ENCODE results near the gene EVA1A. TPM values are rescaled to one million over a fixed set of nuclear protein-coding genes. Genes with fewer than 3 reads are reported as not detected.
A peak's percentile ranks its signal among the peaks of the same experiment; 100 is the strongest.
"Not testable (repeated sequence)": the region's sequence is repeated elsewhere in the genome, so short reads cannot be mapped to it uniquely, and the experiment has no call there.

EVA1A gene
- polyA plus RNA-seq, 3 donors, result not detected

GRCh38 chr2:75482398-75482797, 78.3 kb downstream of the EVA1A start:
- no peaks in the 10 kb centered on the region for H3K9me3 ChIP-seq (replicated peaks in 1 of 2; ENCODE audit: control insufficient read depth in 1 of 2, insufficient read depth in 1 of 2, low read length in 2 of 2)
- no peak overlapping the region for H2AFZ ChIP-seq (ENCODE audit: insufficient read depth, low read depth, low read length, poor library complexity, severe bottlenecking)
- no peaks in the 10 kb centered on the region for H3K4me1 Mint-ChIP-seq
- peaks cover under 1 to 1% (median 1%) of the 10 kb centered on the region in 3 donors for H3K27me3 Mint-ChIP-seq (ENCODE audit: low read depth in 3 of 3)
- H3K4me3 ChIP-seq (replicated peaks in 1 of 3; ENCODE audit: low read depth in 2 of 3, low read length in 3 of 3), result no peak overlapping the region
- no peak for DNase-seq
- peaks cover 0 to 9% (median 3%) of the 10 kb centered on the region in 7 donors for H3K9me3 Mint-ChIP-seq
- H4K20me1 ChIP-seq (ENCODE audit: insufficient read depth, low read length), result no peaks in the 10 kb centered on the region
- no peaks in the 10 kb centered on the region for H3K79me2 ChIP-seq (ENCODE audit: insufficient read depth, low read length)
- H3K27ac ChIP-seq (ENCODE audit: low read depth in 1 of 2, low read length in 2 of 2), result no peak overlapping the region
- H3K27me3 ChIP-seq (ENCODE audit: control insufficient read depth in 2 of 2, insufficient read depth in 2 of 2, low read length in 2 of 2), result no peaks in the 10 kb centered on the region
- no peak overlapping the region for H3K4me3 Mint-ChIP-seq
- H3K4me2 ChIP-seq (replicated peaks; ENCODE audit: extremely low read depth, low read length, poor library complexity, severe bottlenecking), result no peak overlapping the region
- intact Hi-C loops (cut with micrococcal nuclease), result no loop called here
- no peak for TF ChIP-seq CTCF (IDR thresholded peaks at IDR 0.05)
- H3K27ac Mint-ChIP-seq, result no peak overlapping the region
- no peak overlapping the region for H3K9ac ChIP-seq (ENCODE audit: insufficient read depth, low read length, poor library complexity, severe bottlenecking)
- no peaks in the 10 kb centered on the region for H3K36me3 Mint-ChIP-seq
- H3K36me3 ChIP-seq (replicated peaks in 1 of 2; ENCODE audit: control insufficient read depth in 1 of 2, insufficient read depth in 2 of 2, low read length in 2 of 2), result no peaks in the 10 kb centered on the region
- no peaks in the 10 kb centered on the region for H3K4me1 ChIP-seq (ENCODE audit: control insufficient read depth in 1 of 2, insufficient read depth in 2 of 2, low read length in 2 of 2)

GRCh38 chr2:75480971-75481836, 79.5 kb downstream of the EVA1A start:
- Histone ChIP-seq H3K4me2 (replicated peaks; ENCODE audit: extremely low read depth, low read length, poor library complexity, severe bottlenecking) (no peak overlapping the region), H2AFZ (ENCODE audit: insufficient read depth, low read depth, low read length, poor library complexity, severe bottlenecking) (no peak overlapping the region), H4K20me1 (ENCODE audit: insufficient read depth, low read length) (no peaks in the 10 kb centered on the region), H3K27ac (ENCODE audit: low read depth in 1 of 2, low read length in 2 of 2) (no peak overlapping the region), H3K36me3 (replicated peaks in 1 of 2; ENCODE audit: control insufficient read depth in 1 of 2, insufficient read depth in 2 of 2, low read length in 2 of 2) (no peaks in the 10 kb centered on the region), H3K27me3 (ENCODE audit: control insufficient read depth in 2 of 2, insufficient read depth in 2 of 2, low read length in 2 of 2) (no peaks in the 10 kb centered on the region), H3K79me2 (ENCODE audit: insufficient read depth, low read length) (no peaks in the 10 kb centered on the region), H3K4me3 (replicated peaks in 1 of 3; ENCODE audit: low read depth in 2 of 3, low read length in 3 of 3) (no peak overlapping the region), H3K9ac (ENCODE audit: insufficient read depth, low read length, poor library complexity, severe bottlenecking) (no peak overlapping the region), H3K9me3 (replicated peaks in 1 of 2; ENCODE audit: control insufficient read depth in 1 of 2, insufficient read depth in 1 of 2, low read length in 2 of 2) (no peaks in the 10 kb centered on the region), H3K4me1 (ENCODE audit: control insufficient read depth in 1 of 2, insufficient read depth in 2 of 2, low read length in 2 of 2) (no peaks in the 10 kb centered on the region)
- no peak for DNase-seq
- Mint-ChIP-seq H3K27me3 (ENCODE audit: low read depth in 3 of 3) (peaks cover 1 to 4% (median 2%) of the 10 kb centered on the region in 3 donors), H3K36me3 (no peaks in the 10 kb centered on the region), H3K4me3 (no peak overlapping the region), H3K4me1 (no peaks in the 10 kb centered on the region), H3K27ac (no peak overlapping the region), H3K9me3 (peaks cover 0 to 3% (median 0%) of the 10 kb centered on the region in 7 donors)
- TF ChIP-seq CTCF (IDR thresholded peaks at IDR 0.05), result no peak
- intact Hi-C loops (cut with micrococcal nuclease), result no loop called here
- WGBS (ENCODE audit: insufficient coverage), result 63% methylated on average over 2 of the region's 6 CpGs

- H3K9me3 Mint-ChIP-seq; H3K27me3 Mint-ChIP-seq (ENCODE audit: low read depth in 3 of 3); H4K20me1 ChIP-seq (ENCODE audit: insufficient read depth, low read length); H3K4me1 ChIP-seq (ENCODE audit: control insufficient read depth in 1 of 2, insufficient read depth in 2 of 2, low read length in 2 of 2); H3K4me3 Mint-ChIP-seq; H3K27ac ChIP-seq (ENCODE audit: low read depth in 1 of 2, low read length in 2 of 2); intact Hi-C loops (cut with micrococcal nuclease); H3K4me1 Mint-ChIP-seq; H3K79me2 ChIP-seq (ENCODE audit: insufficient read depth, low read length); DNase-seq; H3K36me3 ChIP-seq (replicated peaks in 1 of 2; ENCODE audit: control insufficient read depth in 1 of 2, insufficient read depth in 2 of 2, low read length in 2 of 2); H3K27me3 ChIP-seq (ENCODE audit: control insufficient read depth in 2 of 2, insufficient read depth in 2 of 2, low read length in 2 of 2); H3K4me3 ChIP-seq (replicated peaks in 1 of 3; ENCODE audit: low read depth in 2 of 3, low read length in 3 of 3); H3K4me2 ChIP-seq (replicated peaks; ENCODE audit: extremely low read depth, low read length, poor library complexity, severe bottlenecking); H3K36me3 Mint-ChIP-seq; H3K9me3 ChIP-seq (replicated peaks in 1 of 2; ENCODE audit: control insufficient read depth in 1 of 2, insufficient read depth in 1 of 2, low read length in 2 of 2); H2AFZ ChIP-seq (ENCODE audit: insufficient read depth, low read depth, low read length, poor library complexity, severe bottlenecking); H3K9ac ChIP-seq (ENCODE audit: insufficient read depth, low read length, poor library complexity, severe bottlenecking): not testable (repeated sequence)
- WGBS (ENCODE audit: insufficient coverage), result no CpG with 5 or more reads among the region's 1 CpG
- peak overlapping the region in 1 of 7 donors; percentile 4 for H3K27ac Mint-ChIP-seq
These were observed 83.0 kb downstream of the EVA1A start for GRCh38 chr2:75477696-75478095.

Measured in CD14-positive monocyte (primary cell).